GM12865 (cell line): Measurements from ENCODE around the gene DLG2.

Source experiments
- DNase-seq: peaks from one replicate; pipeline ENCODE4 v3.0.0; 2010; ENCODE audit warnings: low read depth
- H3K4me3 ChIP-seq: 2 replicates; pipeline ENCODE4 v1.5.1; 2011; ENCODE audit warnings: mild to moderate bottlenecking, low read depth, low read length, control low read depth
- CTCF ChIP-seq: IDR thresholded peaks from 2 replicates; pipeline ENCODE4 v1.5.1; 2011; ENCODE audit warnings: low read length, control low read depth, low read depth, inconsistent platforms; ENCODE audit not compliant: insufficient read depth; ENCODE audit errors: missing control alignments

The DLG2 gene

GRCh38 chr11:84906995-84907394, 720.1 kb downstream of the DLG2 start:
- no peak for DNase-seq
- TF ChIP-seq CTCF: no peak

GRCh38 chr11:84905411-84905810, 721.7 kb downstream of the DLG2 start:
- no peak for TF ChIP-seq CTCF
- DNase-seq: no peak
- H3K4me3 ChIP-seq: no peak overlapping the region

More at GRCh38 chr11:84906995-84907394, 720.1 kb downstream of the DLG2 start:
- no peak overlapping the region for H3K4me3 ChIP-seq

- H3K4me3 ChIP-seq: no peak overlapping the region
- no peak for TF ChIP-seq CTCF
- no peak for DNase-seq
These were observed 724.7 kb downstream of the DLG2 start for GRCh38 chr11:84902445-84902844.

- no peak for DNase-seq
- no peak for TF ChIP-seq CTCF
- no peak overlapping the region for H3K4me3 ChIP-seq
These were observed 725.2 kb downstream of the DLG2 start for GRCh38 chr11:84901991-84902390.

- H3K4me3 ChIP-seq: no peak overlapping the region
- TF ChIP-seq CTCF: peak; percentile 16
- peak; percentile 5 for DNase-seq
These were observed 727.4 kb downstream of the DLG2 start for GRCh38 chr11:84899740-84900139.

- no peak for TF ChIP-seq CTCF
- no peak for DNase-seq
- no peak overlapping the region for H3K4me3 ChIP-seq
These were observed 728.0 kb downstream of the DLG2 start for GRCh38 chr11:84899134-84899533.

GRCh38 chr11:84894666-84895065, 732.5 kb downstream of the DLG2 start:
- H3K4me3 ChIP-seq: no peak overlapping the region
- no peak for TF ChIP-seq CTCF
- no peak for DNase-seq
